Kidney epithelial cell (primary cell): ENCODE results near the gene ASPA. TPM values are rescaled to one million over a fixed set of nuclear protein-coding genes. Genes with fewer than 3 reads are reported as not detected.

ENCODE experiments used
- DNase-seq: peaks from one replicate; pipeline ENCODE4 v3.0.0-alpha.2; 2010; ENCODE audit warnings: low read depth
- H3K27me3 ChIP-seq: 2 replicates; pipeline ENCODE4 v1.6.0; 2011; ENCODE audit warnings: low read length; ENCODE audit not compliant: control insufficient read depth, insufficient read depth
- H3K36me3 ChIP-seq: 2 replicates; pipeline ENCODE4 v1.5.1; 2011; ENCODE audit warnings: low read length; ENCODE audit not compliant: control insufficient read depth, insufficient read depth
- H3K4me3 ChIP-seq: 2 replicates; pipeline ENCODE4 v1.5.1; 2011; ENCODE audit warnings: low read depth, mild to moderate bottlenecking, control low read depth, low read length
- total RNA-seq: library from RNA; depleted of rRNA; stranded (reverse); fragments of >200 nt; gene quantifications from 2 replicates; pipeline ENCODE4 v1.2.3, GENCODE V29; 2015
- TF ChIP-seq, protein P1 (sequence below): IDR thresholded peaks from 2 replicates; pipeline ENCODE4 v1.5.1; 2011; ENCODE audit warnings: mild to moderate bottlenecking, moderate library complexity, low read length, control low read depth, inconsistent platforms; ENCODE audit not compliant: insufficient read depth, poor library complexity, severe bottlenecking

Gene ASPA
- total RNA-seq, 1 donor from 2014 or later: not detected

DNA sequence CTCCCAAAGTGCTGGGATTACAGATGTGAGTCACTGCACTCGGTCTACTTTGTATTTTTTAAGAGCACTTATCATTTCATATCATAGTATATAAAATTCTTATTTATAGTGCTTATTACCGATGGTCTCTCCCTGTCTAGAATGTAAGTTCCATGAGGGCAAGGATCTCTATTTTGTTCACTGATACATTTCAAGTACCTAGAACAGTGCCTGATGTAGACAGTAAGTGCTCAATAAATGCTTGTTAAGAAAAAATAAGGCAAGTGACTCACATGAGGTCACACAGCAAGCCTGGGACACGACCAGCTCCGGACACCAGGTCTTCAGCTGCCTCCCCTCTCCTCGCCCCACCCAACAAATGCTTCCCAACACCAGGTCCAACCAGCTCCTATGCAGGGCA lies 58.0 kb downstream of the ASPA start:
- Histone ChIP-seq H3K4me3 (no peak overlapping the region), H3K27me3 (no peaks in the 10 kb centered on the region), H3K36me3 (no peaks in the 10 kb centered on the region)
- TF ChIP-seq, protein P1, sequence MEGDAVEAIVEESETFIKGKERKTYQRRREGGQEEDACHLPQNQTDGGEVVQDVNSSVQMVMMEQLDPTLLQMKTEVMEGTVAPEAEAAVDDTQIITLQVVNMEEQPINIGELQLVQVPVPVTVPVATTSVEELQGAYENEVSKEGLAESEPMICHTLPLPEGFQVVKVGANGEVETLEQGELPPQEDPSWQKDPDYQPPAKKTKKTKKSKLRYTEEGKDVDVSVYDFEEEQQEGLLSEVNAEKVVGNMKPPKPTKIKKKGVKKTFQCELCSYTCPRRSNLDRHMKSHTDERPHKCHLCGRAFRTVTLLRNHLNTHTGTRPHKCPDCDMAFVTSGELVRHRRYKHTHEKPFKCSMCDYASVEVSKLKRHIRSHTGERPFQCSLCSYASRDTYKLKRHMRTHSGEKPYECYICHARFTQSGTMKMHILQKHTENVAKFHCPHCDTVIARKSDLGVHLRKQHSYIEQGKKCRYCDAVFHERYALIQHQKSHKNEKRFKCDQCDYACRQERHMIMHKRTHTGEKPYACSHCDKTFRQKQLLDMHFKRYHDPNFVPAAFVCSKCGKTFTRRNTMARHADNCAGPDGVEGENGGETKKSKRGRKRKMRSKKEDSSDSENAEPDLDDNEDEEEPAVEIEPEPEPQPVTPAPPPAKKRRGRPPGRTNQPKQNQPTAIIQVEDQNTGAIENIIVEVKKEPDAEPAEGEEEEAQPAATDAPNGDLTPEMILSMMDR: no peak
- DNase-seq: no peak

DNA sequence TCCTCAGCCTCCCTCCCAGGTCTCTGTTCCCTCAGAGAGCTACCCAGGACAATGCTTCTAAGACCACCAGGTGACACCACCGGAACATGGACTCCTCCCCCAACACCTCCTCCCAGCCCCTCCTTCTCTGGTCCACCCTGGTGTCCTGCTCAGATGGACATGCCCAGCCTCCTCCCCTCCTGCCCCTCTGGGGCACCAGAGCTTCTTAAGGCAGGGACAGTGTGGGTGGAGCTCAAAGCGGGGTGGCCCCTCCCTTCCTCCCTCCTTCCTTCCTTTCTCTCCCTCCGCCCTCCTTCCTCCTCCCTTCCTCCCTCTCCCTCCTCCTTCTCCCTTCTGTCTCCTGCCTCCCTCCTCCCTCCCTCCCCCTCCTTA lies 59.1 kb downstream of the ASPA start:
- TF ChIP-seq, protein P1: no peak
- DNase-seq: no peak
- Histone ChIP-seq H3K4me3 (no peak overlapping the region), H3K27me3 (no peaks in the 10 kb centered on the region), H3K36me3 (no peaks in the 10 kb centered on the region)

DNA sequence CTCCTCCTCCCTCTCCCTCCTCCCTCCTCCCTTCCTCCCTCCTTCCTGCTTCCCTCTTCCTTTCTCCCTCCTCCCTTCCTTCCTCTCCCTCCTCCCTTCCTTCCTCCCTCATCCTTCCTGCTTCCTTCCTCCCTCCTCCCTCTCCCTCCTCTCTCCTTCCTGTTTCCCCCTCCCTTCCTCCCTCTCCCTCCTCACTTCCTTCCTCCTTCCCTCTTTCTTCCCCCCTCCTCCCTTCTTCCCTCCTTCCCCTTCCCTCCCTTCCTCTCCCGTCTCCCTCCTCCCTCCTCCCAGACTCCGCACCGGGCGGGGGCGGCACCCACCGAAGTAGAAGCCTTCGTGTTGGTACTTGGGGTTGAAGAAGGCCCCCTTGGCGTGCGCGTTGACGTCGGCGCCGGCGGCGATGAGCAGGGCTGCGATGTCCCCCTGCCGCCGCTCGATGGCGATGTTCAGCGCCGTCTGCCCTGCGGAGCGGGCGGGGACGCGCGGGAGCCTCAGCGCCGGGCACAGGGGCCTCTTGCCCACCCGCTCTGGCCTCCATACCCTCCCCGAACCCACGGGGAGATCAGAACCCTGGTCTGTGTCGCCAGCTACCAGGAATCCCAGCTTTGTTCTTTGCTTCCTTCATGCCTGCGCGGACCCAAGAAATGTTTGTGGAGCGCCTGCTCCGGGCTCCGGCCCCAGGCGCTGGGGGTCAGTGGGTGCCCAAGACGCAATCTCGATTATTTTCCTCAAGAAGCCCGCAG lies 59.6 kb downstream of the ASPA start:
- H3K4me3 ChIP-seq: peak overlapping the region; percentile 40
- no peak for DNase-seq
- no peaks in the 10 kb centered on the region for H3K27me3 ChIP-seq
- H3K36me3 ChIP-seq: no peaks in the 10 kb centered on the region
- TF ChIP-seq, protein P1: peak; percentile 51

- Histone ChIP-seq H3K36me3 (no peaks in the 10 kb centered on the region), H3K27me3 (no peaks in the 10 kb centered on the region), H3K4me3 (no peak overlapping the region)
- TF ChIP-seq, protein P1: no peak
- no peak for DNase-seq
These were observed 60.9 kb downstream of the ASPA start for GRCh38 chr17:3536716-3537115.

- no peaks in the 10 kb centered on the region for H3K27me3 ChIP-seq
- DNase-seq: no peak
- no peaks in the 10 kb centered on the region for H3K36me3 ChIP-seq
- no peak overlapping the region for H3K4me3 ChIP-seq
- TF ChIP-seq, protein P1: no peak
These were observed 64.2 kb downstream of the ASPA start for GRCh38 chr17:3539881-3540540.
